GM12878 (cell line): ENCODE results near the gene TIFAB. TPM values are rescaled to one million over a fixed set of nuclear protein-coding genes. Genes with fewer than 3 reads are reported as not detected.

Source experiments
- ATAC-seq: fragments of 200-7000 bp; cut with Tn5 transposase; 3 replicates; pipeline ENCODE4 v1.9.1; 2020; ENCODE audit warnings: mild to moderate bottlenecking, moderate library complexity
- BruUV-seq: library from RNA; stranded (reverse); fragments of 400-500 nt; replicated peaks from 2 replicates; lab custom pipeline; 2021; lab: Mats Ljungman, UMichigan
- CTCF ChIA-PET: fragments of 300-600 bp; sonication (Branson Sonifier 250); formaldehyde crosslinking; extraction: SDS; loops from one replicate; lab custom pipeline; 2021; ENCODE audit warnings: inconsistent platforms; lab: Yijun Ruan, JAX
- POLR2A ChIA-PET: fragments of 350-600 bp; formaldehyde crosslinking; extraction: SDS; loops from one replicate; lab custom pipeline; 2021; ENCODE audit warnings: inconsistent platforms; lab: Charles Lee
- RAD21 ChIA-PET: fragments of 300-600 bp; sonication (Branson Sonifier 250); formaldehyde crosslinking; loops from one replicate; lab custom pipeline; 2023; ENCODE audit warnings: antibody characterized with exemption; ENCODE audit not compliant: unreplicated experiment; lab: Charles Lee
- SMC1A ChIA-PET: fragments of 300-600 bp; sonication (Branson Sonifier 250); formaldehyde crosslinking; loops from one replicate; lab custom pipeline; 2023; ENCODE audit not compliant: unreplicated experiment, uncharacterized antibody; lab: Charles Lee
- DNase-seq: peaks from one replicate; pipeline ENCODE4 v3.0.0-alpha.2; 2011; ENCODE audit warnings: low read depth, low spot score
- FAIRE-seq: peaks from 3 replicates; lab custom pipeline; 2011; peaks lifted over from hg19 to GRCh38; lab: Jason Lieb, UNC
- H2AFZ ChIP-seq: 2 replicates; pipeline ENCODE4 v1.6.0; 2011; ENCODE audit warnings: low read depth, low read length, control low read depth; ENCODE audit not compliant: control insufficient read depth
- H3K27ac ChIP-seq: 2 replicates; pipeline ENCODE4 v1.5.1; 2011; ENCODE audit warnings: control low read depth; ENCODE audit not compliant: control insufficient read depth, insufficient read depth
- H3K27me3 ChIP-seq, 2 experiments: replicated peaks in 1 of 2; 2 replicates each; pipeline versions ENCODE4 v1.6.0 to v1.6.1; 2011; ENCODE audit warnings: low read length in 1 of 2; ENCODE audit not compliant: control insufficient read depth in 2 of 2, insufficient read depth in 2 of 2
- H3K36me3 ChIP-seq, 2 experiments: 2 replicates each; pipeline ENCODE4 v1.5.1; 2011; ENCODE audit warnings: low read length in 1 of 2; ENCODE audit not compliant: control insufficient read depth in 2 of 2, insufficient read depth in 2 of 2
- H3K4me1 ChIP-seq: 2 replicates; pipeline ENCODE4 v1.6.1; 2011; ENCODE audit warnings: mild to moderate bottlenecking, low read length, moderate library complexity, mixed read lengths; ENCODE audit not compliant: control insufficient read depth, insufficient read depth
- H3K4me2 ChIP-seq: 2 replicates; pipeline ENCODE4 v1.6.0; 2011; ENCODE audit warnings: control low read depth; ENCODE audit not compliant: control insufficient read depth, insufficient read depth
- H3K4me3 ChIP-seq: fragments of 200-600 bp; sonication (generic); 2 replicates; pipeline ENCODE4 v1.5.1; 2016
- H3K79me2 ChIP-seq: 2 replicates; pipeline ENCODE4 v1.6.0; 2011; ENCODE audit warnings: low read length; ENCODE audit not compliant: control insufficient read depth, insufficient read depth
- H3K9ac ChIP-seq: 2 replicates; pipeline ENCODE4 v1.8.0; 2011; ENCODE audit warnings: low read length, control low read depth, mixed read lengths; ENCODE audit not compliant: control insufficient read depth, insufficient read depth
- H3K9me3 ChIP-seq: replicated peaks from 3 replicates; pipeline ENCODE4 v1.5.1; 2011; ENCODE audit warnings: mild to moderate bottlenecking, low read length; ENCODE audit not compliant: control insufficient read depth, insufficient read depth
- H4K20me1 ChIP-seq: 2 replicates; pipeline ENCODE4 v1.6.0; 2011; ENCODE audit not compliant: control insufficient read depth, insufficient read depth
- BMI1 ChIP-seq: fragments of 450-650 bp; IDR thresholded peaks from 2 replicates; pipeline ENCODE4 v1.6.1; 2016; ENCODE audit warnings: mild to moderate bottlenecking, moderate library complexity, borderline replicate concordance
- CEBPB ChIP-seq, 2 experiments: fragments of 150-350 bp in 1 of 2; IDR thresholded peaks; 2 replicates each; pipeline ENCODE4 v1.6.1; 2012 to 2014; ENCODE audit warnings: low read depth in 2 of 2, low read length in 2 of 2, borderline replicate concordance in 1 of 2, inconsistent platforms in 1 of 2
- EP300 ChIP-seq, 2 experiments: fragments of 150-350 bp in 1 of 2; IDR thresholded peaks; 2 replicates each; pipeline ENCODE4 v1.6.1; 2011 to 2012; ENCODE audit warnings: low read depth in 2 of 2, low read length in 2 of 2, borderline replicate concordance in 1 of 2, improper control_type of control experiment in 1 of 2, inconsistent platforms in 1 of 2; ENCODE audit not compliant: control insufficient read depth in 1 of 2
- ETV6 ChIP-seq, 2 experiments: fragments of 450-650 bp in 1 of 2; IDR thresholded peaks in 1 of 2; conservative IDR thresholded peaks in 1 of 2; 2 replicates each; pipeline ENCODE4 v1.6.1; 2014; ENCODE audit warnings: antibody characterized with exemption in 1 of 2, borderline replicate concordance in 1 of 2, low read depth in 1 of 2, mild to moderate bottlenecking in 1 of 2, moderate library complexity in 1 of 2
- SIX5 ChIP-seq: IDR thresholded peaks from 2 replicates; pipeline ENCODE4 v1.6.1; 2011; ENCODE audit warnings: mild to moderate bottlenecking, low read depth, low read length, moderate library complexity; ENCODE audit not compliant: severe bottlenecking
- SMC3 ChIP-seq: IDR thresholded peaks from 2 replicates; pipeline ENCODE4 v1.6.1; 2011; ENCODE audit warnings: low read length, improper control_type of control experiment, borderline replicate concordance
- STAT3 ChIP-seq: IDR thresholded peaks from 2 replicates; pipeline ENCODE4 v1.6.1; 2011; ENCODE audit warnings: low read depth, low read length, improper control_type of control experiment
- ZNF687 ChIP-seq: fragments of 450-650 bp; IDR thresholded peaks from 2 replicates; pipeline ENCODE4 v1.6.1; 2017; ENCODE audit warnings: mild to moderate bottlenecking, moderate library complexity
- ZSCAN29 ChIP-seq: fragments of 450-650 bp; IDR thresholded peaks from 2 replicates; pipeline ENCODE4 v1.6.1; 2017; ENCODE audit warnings: mild to moderate bottlenecking, moderate library complexity
- WGBS: methylation state at CpG from one replicate; pipeline ENCODE4 v1.1.6; 2016; ENCODE audit warnings: low lambda C conversion rate; ENCODE audit not compliant: insufficient replicate concordance, insufficient coverage; ENCODE audit errors: missing lambda C conversion rate; 5-methylcytosine and 5-hydroxymethylcytosine counted together
- in situ Hi-C: fragments of 300-500 bp; cut with MboI; formaldehyde crosslinking; loops from 9 replicates; pipeline ENCODE4 v1.14.3; 2018; ENCODE audit warnings: mixed read lengths
- intact Hi-C: fragments of 100-400 bp; cut with micrococcal nuclease; formaldehyde crosslinking; loops from one replicate; pipeline ENCODE4 v1.14.2; 2022; ENCODE audit not compliant: unreplicated experiment
- polyA plus RNA-seq, 11 experiments: library from polyadenylated mRNA; depleted of rRNA in 4 of 11; unstranded in 6 of 11; stranded (reverse) in 5 of 11; fragments of >200 nt; fragmentation: Nextera tagmentation in 4 of 11; fragmentation: Illumina TruSeq in 1 of 11; extraction: Ambion mirVana in 4 of 11; extraction: Trizol in 1 of 11; gene quantifications; 1 replicate in 1 of 11; 2 replicates in 10 of 11; pipeline versions ENCODE4 v1.2.1 to v1.2.3, GENCODE V29; 2011 to 2016; ENCODE audit warnings: inconsistent platforms in 2 of 11, missing spikeins in 2 of 11, low read depth in 1 of 11
- total RNA-seq, 4 experiments: library from RNA; depleted of rRNA in 3 of 4; stranded (reverse); fragments of >200 nt in 3 of 4; fragmentation: Illumina TruSeq in 1 of 4; extraction: Trizol in 1 of 4; gene quantifications; 2 replicates each; pipeline versions ENCODE4 v1.2.1 to v1.2.3, GENCODE V29; 2013 to 2021
- TF ChIP-seq, protein P1 (sequence below): fragments of 450-650 bp; formaldehyde crosslinking; IDR thresholded peaks from 2 replicates; pipeline ENCODE4 v1.5.0; 2022; ENCODE audit warnings: mild to moderate bottlenecking, missing genetic modification characterization
- TF ChIP-seq, protein P2 (sequence below): fragments of 150-350 bp; IDR thresholded peaks from 2 replicates; pipeline ENCODE4 v1.6.1; 2014; ENCODE audit warnings: mild to moderate bottlenecking, low read depth, low read length

Gene TIFAB
- total and polyA plus RNA-seq, 10 of the 15 experiments (the other 5 are each of a cell fraction or from before 2014, with no cell fraction given) = not detected

DNA sequence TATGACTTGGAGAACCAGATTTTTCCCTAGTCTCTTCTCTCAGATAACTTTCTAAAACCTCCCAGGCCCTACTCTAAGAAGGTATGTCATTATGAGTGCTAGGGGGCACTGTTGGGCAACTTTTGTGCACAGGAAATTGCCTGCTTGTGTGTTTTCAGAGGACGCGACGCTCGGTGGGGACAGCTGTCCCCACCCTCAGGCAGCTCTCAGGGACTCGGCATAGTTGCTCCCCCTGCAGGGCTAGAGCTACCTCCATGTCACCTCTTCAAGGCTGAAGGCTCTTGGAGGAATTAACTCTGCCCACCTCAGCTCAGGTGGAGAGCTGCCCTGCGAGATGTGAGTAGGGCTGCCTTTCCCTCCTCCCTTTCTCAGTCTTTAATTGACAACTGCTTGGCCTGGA lies 10.2 kb upstream of the TIFAB start (continued):
- peak; percentile 25; the same call in 1 of the 2 replicates for TF ChIP-seq SMC3
- TF ChIP-seq EP300 (IDR thresholded peaks at IDR 0.05; ENCODE audit: borderline replicate concordance in 1 of 2, control insufficient read depth in 1 of 2, low read depth in 2 of 2, low read length in 2 of 2) = no peak
- TF ChIP-seq, protein P1, sequence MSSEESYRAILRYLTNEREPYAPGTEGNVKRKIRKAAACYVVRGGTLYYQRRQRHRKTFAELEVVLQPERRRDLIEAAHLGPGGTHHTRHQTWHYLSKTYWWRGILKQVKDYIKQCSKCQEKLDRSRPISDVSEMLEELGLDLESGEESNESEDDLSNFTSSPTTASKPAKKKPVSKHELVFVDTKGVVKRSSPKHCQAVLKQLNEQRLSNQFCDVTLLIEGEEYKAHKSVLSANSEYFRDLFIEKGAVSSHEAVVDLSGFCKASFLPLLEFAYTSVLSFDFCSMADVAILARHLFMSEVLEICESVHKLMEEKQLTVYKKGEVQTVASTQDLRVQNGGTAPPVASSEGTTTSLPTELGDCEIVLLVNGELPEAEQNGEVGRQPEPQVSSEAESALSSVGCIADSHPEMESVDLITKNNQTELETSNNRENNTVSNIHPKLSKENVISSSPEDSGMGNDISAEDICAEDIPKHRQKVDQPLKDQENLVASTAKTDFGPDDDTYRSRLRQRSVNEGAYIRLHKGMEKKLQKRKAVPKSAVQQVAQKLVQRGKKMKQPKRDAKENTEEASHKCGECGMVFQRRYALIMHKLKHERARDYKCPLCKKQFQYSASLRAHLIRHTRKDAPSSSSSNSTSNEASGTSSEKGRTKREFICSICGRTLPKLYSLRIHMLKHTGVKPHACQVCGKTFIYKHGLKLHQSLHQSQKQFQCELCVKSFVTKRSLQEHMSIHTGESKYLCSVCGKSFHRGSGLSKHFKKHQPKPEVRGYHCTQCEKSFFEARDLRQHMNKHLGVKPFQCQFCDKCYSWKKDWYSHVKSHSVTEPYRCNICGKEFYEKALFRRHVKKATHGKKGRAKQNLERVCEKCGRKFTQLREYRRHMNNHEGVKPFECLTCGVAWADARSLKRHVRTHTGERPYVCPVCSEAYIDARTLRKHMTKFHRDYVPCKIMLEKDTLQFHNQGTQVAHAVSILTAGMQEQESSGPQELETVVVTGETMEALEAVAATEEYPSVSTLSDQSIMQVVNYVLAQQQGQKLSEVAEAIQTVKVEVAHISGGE (CRISPR knock-in tag) = no peak

GRCh38 chr5:135461481-135462151 lies 9.5 kb upstream of the TIFAB start:
- RAD21 ChIA-PET = interaction anchor here (1.4 to 3.0 kb wide), 3 partner anchors 87 to 105 kb away, joined by 4 to 20 read pairs (median 6); no protein-coding TSS in a partner anchor
- H4K20me1 ChIP-seq = no peaks in the 10 kb centered on the region
- DNase-seq (no peak), ATAC-seq (no peak), FAIRE-seq (no peak)
- no peak overlapping the region for H3K4me3 ChIP-seq
- H3K9me3 ChIP-seq = no peaks in the 10 kb centered on the region
- intact Hi-C loops (no loop called here), in situ Hi-C loops (loop anchor here (5.0 kb wide), 1 partner anchor 371 kb away; the partner anchor contains the start of gene SLC25A48)
- SMC1A ChIA-PET = interaction anchor here (1.1 to 7.1 kb wide), 4 partner anchors 37 to 105 kb away, joined by 3 to 63 read pairs (median 4); no protein-coding TSS in a partner anchor
- H2AFZ ChIP-seq = no peak overlapping the region
- H3K4me2 ChIP-seq = no peak overlapping the region
- CTCF ChIA-PET = interaction anchor here (0.6 to 16.3 kb wide), 16 partner anchors 7 to 1860 kb away, joined by 3 to 363 read pairs (median 4); partner anchors contain the start of gene DCANP1
- no peaks in the 10 kb centered on the region for H3K79me2 ChIP-seq
- no peaks in the 10 kb centered on the region for H3K36me3 ChIP-seq
- peaks cover 0 to 2% of the 10 kb centered on the region in 2 experiments; a peak in 3 of 4 replicates for H3K27me3 ChIP-seq
- H3K27ac ChIP-seq = no peak overlapping the region
- BruUV-seq = no TSS peak
- POLR2A ChIA-PET = no interaction called here
- no peak overlapping the region for H3K9ac ChIP-seq
- peaks cover 4% of the 10 kb centered on the region for H3K4me1 ChIP-seq
- under 1% methylated on average over 7 of the region's 7 CpGs for WGBS
- TF ChIP-seq ETV6 (conservative IDR thresholded peaks at IDR 0.05 in 1 of 2, IDR thresholded peaks at IDR 0.05 in 1 of 2; ENCODE audit: borderline replicate concordance in 1 of 2, low read depth in 1 of 2) (no peak), BMI1 (no peak), ZNF687 (no peak), CEBPB (IDR thresholded peaks at IDR 0.05; ENCODE audit: borderline replicate concordance in 1 of 2, low read depth in 2 of 2, low read length in 2 of 2) (no peak), ZSCAN29 (no peak), SIX5 (no peak), STAT3 (no peak)
- TF ChIP-seq, protein P2, sequence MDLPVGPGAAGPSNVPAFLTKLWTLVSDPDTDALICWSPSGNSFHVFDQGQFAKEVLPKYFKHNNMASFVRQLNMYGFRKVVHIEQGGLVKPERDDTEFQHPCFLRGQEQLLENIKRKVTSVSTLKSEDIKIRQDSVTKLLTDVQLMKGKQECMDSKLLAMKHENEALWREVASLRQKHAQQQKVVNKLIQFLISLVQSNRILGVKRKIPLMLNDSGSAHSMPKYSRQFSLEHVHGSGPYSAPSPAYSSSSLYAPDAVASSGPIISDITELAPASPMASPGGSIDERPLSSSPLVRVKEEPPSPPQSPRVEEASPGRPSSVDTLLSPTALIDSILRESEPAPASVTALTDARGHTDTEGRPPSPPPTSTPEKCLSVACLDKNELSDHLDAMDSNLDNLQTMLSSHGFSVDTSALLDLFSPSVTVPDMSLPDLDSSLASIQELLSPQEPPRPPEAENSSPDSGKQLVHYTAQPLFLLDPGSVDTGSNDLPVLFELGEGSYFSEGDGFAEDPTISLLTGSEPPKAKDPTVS = no peak
